ENCODE measurements around the gene EPHA6.

EPHA6 gene

DNA sequence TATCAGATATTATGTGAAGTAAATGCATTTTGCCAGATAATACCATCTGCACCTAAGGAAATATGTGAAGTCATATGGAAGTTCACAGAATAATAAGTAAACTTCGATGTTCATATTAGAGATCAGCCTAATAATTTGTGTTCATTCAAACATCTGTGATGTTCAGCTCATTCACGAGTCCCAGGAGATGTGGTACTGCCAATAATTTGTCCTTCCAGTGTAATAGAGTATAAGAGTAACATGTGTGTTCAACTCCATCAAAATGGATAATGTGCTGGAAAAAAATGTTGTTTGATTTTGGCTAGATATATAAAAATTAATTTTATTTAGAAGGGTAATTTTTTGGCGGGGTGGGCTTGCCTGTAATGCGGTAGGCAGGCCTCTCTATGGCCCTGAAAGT is 874.7 kb downstream of the EPHA6 start:
- H3K4me3 ChIP-seq (ENCODE audit: low read length) = no peak overlapping the region
- TF ChIP-seq, protein P1, sequence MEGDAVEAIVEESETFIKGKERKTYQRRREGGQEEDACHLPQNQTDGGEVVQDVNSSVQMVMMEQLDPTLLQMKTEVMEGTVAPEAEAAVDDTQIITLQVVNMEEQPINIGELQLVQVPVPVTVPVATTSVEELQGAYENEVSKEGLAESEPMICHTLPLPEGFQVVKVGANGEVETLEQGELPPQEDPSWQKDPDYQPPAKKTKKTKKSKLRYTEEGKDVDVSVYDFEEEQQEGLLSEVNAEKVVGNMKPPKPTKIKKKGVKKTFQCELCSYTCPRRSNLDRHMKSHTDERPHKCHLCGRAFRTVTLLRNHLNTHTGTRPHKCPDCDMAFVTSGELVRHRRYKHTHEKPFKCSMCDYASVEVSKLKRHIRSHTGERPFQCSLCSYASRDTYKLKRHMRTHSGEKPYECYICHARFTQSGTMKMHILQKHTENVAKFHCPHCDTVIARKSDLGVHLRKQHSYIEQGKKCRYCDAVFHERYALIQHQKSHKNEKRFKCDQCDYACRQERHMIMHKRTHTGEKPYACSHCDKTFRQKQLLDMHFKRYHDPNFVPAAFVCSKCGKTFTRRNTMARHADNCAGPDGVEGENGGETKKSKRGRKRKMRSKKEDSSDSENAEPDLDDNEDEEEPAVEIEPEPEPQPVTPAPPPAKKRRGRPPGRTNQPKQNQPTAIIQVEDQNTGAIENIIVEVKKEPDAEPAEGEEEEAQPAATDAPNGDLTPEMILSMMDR (IDR thresholded peaks at IDR 0.05; ENCODE audit: insufficient read depth, low read depth, low read length, missing control alignments) = no peak
- DNase-seq (ENCODE audit: low read depth) = no peak

DNA sequence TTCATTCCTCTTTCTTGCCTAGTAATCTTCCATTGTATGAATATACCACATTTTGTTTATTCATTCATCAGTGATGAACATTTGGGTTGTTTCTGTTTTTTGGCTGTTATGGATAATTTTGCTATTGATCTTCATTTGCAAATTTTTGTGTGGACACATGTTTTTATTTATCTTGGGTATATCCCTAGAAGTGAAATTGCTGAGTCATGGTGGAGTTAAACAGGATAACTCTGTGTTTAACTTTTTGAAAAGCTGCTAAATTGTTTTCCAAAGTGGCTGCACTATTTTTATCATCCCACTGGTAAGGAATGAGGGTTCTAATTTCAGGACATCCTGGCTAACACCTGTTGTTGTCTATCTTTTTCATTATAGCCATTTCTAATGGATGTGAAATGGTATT is 875.6 kb downstream of the EPHA6 start:
- H3K4me3 ChIP-seq (ENCODE audit: low read length) = no peak overlapping the region
- TF ChIP-seq, protein P1 (IDR thresholded peaks at IDR 0.05; ENCODE audit: insufficient read depth, low read depth, low read length, missing control alignments) = no peak
- no peak for DNase-seq (ENCODE audit: low read depth)

DNA sequence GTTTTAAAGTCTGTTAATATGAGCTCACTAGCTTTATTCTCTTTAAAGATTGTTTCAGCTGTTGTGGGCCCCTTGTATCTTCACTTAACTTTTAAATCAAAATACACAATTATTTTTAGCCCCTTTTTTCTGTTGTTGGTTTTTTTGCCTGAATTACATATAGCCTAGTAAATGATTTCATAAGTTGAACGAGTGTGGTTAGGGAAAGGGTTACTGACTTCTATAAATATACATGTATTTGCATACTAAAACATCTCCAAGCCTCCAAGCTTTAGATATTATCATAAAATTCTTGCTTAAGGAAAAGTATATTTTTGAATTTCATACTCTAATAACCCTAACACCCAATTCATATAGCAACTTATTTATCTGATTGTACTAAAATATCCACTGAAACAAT is 877.0 kb downstream of the EPHA6 start:
- TF ChIP-seq, protein P1 (IDR thresholded peaks at IDR 0.05; ENCODE audit: insufficient read depth, low read depth, low read length, missing control alignments) = no peak
- DNase-seq (ENCODE audit: low read depth) = no peak
- no peak overlapping the region for H3K4me3 ChIP-seq (ENCODE audit: low read length)

DNA sequence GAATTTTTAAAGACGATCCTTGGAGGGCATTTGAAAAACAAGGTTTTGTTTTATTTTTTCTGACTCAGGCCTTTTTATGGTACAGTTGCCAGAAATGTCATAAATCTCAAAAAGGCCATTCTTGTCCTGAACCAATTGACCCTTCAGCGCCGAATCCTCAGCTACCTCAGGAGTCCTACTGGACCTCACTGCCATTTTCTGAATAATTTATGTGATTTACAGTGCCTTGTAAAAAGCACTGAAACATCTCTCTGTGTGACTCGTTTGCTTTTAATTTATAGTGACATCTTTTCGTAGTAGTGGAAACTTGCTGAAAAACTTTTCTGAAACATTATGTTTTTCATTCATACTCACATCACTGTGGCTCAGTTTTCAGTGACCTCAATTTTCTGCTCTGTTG is 878.0 kb downstream of the EPHA6 start:
- H3K4me3 ChIP-seq (ENCODE audit: low read length) = no peak overlapping the region
- no peak for DNase-seq (ENCODE audit: low read depth)
- TF ChIP-seq, protein P1 (IDR thresholded peaks at IDR 0.05; ENCODE audit: insufficient read depth, low read depth, low read length, missing control alignments) = no peak

DNA sequence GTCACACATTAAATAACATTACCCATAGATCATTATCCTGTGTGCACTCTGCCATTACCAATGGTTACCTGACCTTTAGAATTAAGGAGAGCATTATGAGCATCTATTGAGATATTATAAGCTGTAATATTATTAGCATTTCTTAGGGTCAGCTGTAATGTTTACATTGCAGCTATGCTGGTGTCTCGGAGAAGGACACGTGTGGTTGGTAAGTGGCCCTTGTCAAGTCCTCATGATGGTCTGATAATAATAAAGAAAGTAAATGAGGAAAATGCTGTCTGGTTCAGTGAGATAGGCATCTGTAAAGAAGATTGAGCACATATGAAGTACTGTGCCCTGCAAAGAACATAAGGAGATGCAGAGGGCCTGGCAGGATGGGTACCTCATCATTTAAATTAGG is 878.4 kb downstream of the EPHA6 start:
- H3K4me3 ChIP-seq (ENCODE audit: low read length) = no peak overlapping the region
- TF ChIP-seq, protein P1 (IDR thresholded peaks at IDR 0.05; ENCODE audit: insufficient read depth, low read depth, low read length, missing control alignments) = no peak
- DNase-seq (ENCODE audit: low read depth) = no peak

DNA sequence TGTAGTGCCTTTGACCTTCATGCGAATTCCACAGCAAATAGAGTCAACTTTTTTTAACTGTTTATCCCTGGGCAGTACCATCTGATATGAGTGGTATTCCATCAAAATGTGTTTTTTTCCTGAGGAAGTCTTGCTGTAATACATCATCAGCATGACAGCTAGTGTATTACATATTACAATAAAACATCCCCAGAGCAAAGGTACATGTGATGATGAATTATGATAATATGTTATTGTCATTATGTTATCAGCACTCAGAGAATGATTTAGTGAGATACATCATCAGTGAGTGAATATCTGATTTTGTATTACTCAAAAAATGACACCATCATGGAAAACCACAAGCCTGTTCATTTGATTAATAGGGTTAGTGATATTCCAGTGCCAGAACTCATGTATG is 880.5 kb downstream of the EPHA6 start:
- TF ChIP-seq, protein P1 (IDR thresholded peaks at IDR 0.05; ENCODE audit: insufficient read depth, low read depth, low read length, missing control alignments) = no peak
- no peak overlapping the region for H3K4me3 ChIP-seq (ENCODE audit: low read length)
- DNase-seq (ENCODE audit: low read depth) = no peak

DNA sequence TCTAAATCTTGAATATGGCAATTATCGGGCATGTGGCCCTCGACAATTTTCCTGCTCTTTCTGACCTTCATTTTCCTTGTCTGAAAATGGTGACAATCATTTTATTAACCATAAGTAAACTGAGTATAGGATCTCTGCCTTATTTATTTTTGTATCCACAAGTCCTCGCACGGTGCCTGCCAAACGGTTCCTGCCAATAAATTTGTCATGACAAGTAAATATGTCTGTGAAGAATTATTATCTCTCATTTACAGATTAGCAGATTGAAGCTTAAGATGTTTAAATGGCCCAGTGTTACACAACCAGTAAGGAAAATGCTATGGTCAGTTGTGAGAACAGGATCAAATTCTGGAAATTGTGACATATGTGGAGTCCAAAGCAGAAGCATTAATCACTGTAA is 884.3 kb downstream of the EPHA6 start:
- TF ChIP-seq, protein P1 (IDR thresholded peaks at IDR 0.05; ENCODE audit: insufficient read depth, low read depth, low read length, missing control alignments) = no peak
- no peak overlapping the region for H3K4me3 ChIP-seq (ENCODE audit: low read length)
- DNase-seq (ENCODE audit: low read depth) = no peak
